ENCODE results near the gene ETV3. TPM values are rescaled to one million over a fixed set of nuclear protein-coding genes. Genes with fewer than 3 reads are reported as not detected.

The ETV3 gene
- total RNA-seq, 1 donor from 2014 or later, result 14.6 TPM

DNA sequence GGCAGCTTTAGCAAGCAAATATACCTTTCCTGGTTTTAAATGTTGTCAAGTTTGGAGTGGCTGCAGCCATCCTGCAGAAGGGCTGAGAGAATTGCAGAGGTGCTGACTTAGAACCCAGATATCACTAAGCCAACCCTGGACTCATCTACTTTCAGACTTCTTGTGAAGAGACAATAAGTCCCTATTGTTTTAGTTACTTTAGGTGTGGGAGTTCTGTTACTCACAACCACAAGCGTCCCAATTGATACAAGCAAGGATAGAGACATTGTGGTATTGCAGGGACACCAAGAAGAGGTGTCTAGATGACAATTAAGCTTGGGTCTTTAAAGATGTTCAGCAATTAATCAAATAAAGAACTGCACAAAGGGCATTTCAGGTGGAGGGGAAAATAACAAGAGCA lies 8.8 kb upstream of the ETV3 start:
- DNase-seq, result no peak
- intact Hi-C loops (cut with micrococcal nuclease), result no loop called here
- Histone ChIP-seq H3K27me3 (ENCODE audit: low read depth) (no peaks in the 10 kb centered on the region), H3K27ac (replicated peaks) (no peak overlapping the region), H3K9me3 (replicated peaks) (no peaks in the 10 kb centered on the region), H3K4me1 (no peaks in the 10 kb centered on the region), H3K4me3 (no peak overlapping the region), H3K36me3 (no peaks in the 10 kb centered on the region)
- TF ChIP-seq CTCF (IDR thresholded peaks at IDR 0.05; ENCODE audit: borderline replicate concordance), result no peak

- H3K27me3 ChIP-seq (ENCODE audit: low read depth), result no peaks in the 10 kb centered on the region
- H3K4me3 ChIP-seq, result no peak overlapping the region
- no peak for TF ChIP-seq CTCF (IDR thresholded peaks at IDR 0.05; ENCODE audit: borderline replicate concordance)
- no peak overlapping the region for H3K27ac ChIP-seq (replicated peaks)
- no peaks in the 10 kb centered on the region for H3K36me3 ChIP-seq
- no peak for DNase-seq
- no peaks in the 10 kb centered on the region for H3K9me3 ChIP-seq (replicated peaks)
- intact Hi-C loops (cut with micrococcal nuclease), result no loop called here
- H3K4me1 ChIP-seq, result no peaks in the 10 kb centered on the region
Measured at GRCh38 chr1:157146244-157146643, 8.0 kb upstream of the ETV3 start.

DNA sequence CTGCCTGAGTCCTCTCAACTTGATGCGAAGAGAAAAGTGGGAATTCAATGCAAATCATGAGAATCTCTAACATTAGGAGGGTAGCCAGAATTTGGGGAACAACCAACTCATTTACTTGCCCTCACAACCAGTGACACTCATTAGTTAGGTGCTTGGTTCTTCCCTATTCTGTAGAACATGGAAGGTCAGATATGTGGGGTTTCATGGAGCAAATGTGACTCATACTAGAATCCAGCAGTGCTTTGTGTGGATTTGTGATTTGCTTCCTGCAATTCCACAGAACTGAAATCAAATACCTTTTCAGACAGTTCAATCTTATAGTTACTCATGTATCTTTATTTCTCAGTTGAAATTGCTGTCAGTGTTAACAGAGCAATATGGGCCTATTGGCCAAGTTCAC lies 6.9 kb upstream of the ETV3 start:
- TF ChIP-seq CTCF (IDR thresholded peaks at IDR 0.05; ENCODE audit: borderline replicate concordance), result no peak
- DNase-seq, result no peak
- Histone ChIP-seq H3K27ac (replicated peaks) (no peak overlapping the region), H3K4me1 (no peaks in the 10 kb centered on the region), H3K36me3 (no peaks in the 10 kb centered on the region), H3K4me3 (no peak overlapping the region), H3K27me3 (ENCODE audit: low read depth) (no peaks in the 10 kb centered on the region), H3K9me3 (replicated peaks) (no peaks in the 10 kb centered on the region)
- intact Hi-C loops (cut with micrococcal nuclease), result no loop called here

GRCh38 chr1:157144509-157144908 lies 6.3 kb upstream of the ETV3 start:
- DNase-seq, result no peak
- TF ChIP-seq CTCF (IDR thresholded peaks at IDR 0.05; ENCODE audit: borderline replicate concordance), result no peak
- intact Hi-C loops (cut with micrococcal nuclease), result no loop called here

DNA sequence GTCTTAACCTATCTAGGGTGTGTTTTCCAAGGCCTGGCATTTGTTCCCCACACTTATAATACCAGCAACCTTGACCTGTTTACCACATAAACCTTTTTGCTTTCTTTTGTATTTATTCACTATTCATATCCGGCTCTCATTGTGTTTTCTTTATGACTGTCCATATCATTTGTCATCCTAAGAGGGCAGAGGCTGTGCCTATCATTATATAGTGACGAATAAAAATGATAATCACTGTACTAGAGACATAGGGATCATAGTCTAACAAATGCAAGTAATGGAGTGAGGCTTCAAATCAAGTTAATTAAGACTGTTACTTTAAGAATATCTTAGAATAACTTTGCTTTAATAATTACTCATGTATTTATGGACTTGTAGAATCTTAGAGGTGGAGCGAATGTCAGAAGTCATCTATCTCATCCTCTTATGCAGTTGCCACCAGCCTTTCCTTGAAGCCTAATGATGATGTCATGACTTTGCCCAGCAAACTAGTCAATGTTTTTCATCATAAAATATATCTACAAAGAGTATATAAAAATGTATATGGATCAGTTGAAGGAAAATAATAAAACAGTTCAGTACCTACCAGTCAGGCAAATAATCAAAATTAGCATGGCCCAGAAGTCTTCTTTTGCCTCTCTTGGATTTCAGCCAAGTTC lies 4.7 kb upstream of the ETV3 start:
- Histone ChIP-seq H3K36me3 (no peaks in the 10 kb centered on the region), H3K9me3 (replicated peaks) (no peaks in the 10 kb centered on the region), H3K27ac (replicated peaks) (no peak overlapping the region), H3K4me1 (peaks cover 16% of the 10 kb centered on the region), H3K4me3 (no peak overlapping the region), H3K27me3 (ENCODE audit: low read depth) (no peaks in the 10 kb centered on the region)
- intact Hi-C loops (cut with micrococcal nuclease), result no loop called here
- TF ChIP-seq CTCF (IDR thresholded peaks at IDR 0.05; ENCODE audit: borderline replicate concordance), result no peak
- no peak for DNase-seq

More at GRCh38 chr1:157144509-157144908, 6.3 kb upstream of the ETV3 start:
- Histone ChIP-seq H3K27me3 (ENCODE audit: low read depth) (no peaks in the 10 kb centered on the region), H3K27ac (replicated peaks) (no peak overlapping the region), H3K4me1 (no peaks in the 10 kb centered on the region), H3K9me3 (replicated peaks) (no peaks in the 10 kb centered on the region), H3K4me3 (no peak overlapping the region), H3K36me3 (no peaks in the 10 kb centered on the region)
